HG02884 (cell line): Measurements from ENCODE around the gene SGSM2.

Source experiments
- ATAC-seq: cut with Tn5 transposase; IDR thresholded peaks from one replicate; pipeline ENCODE4 v1.9.1; 2021; ENCODE audit warnings: mild to moderate bottlenecking, moderate library complexity; ENCODE audit not compliant: unreplicated experiment

Gene SGSM2

DNA sequence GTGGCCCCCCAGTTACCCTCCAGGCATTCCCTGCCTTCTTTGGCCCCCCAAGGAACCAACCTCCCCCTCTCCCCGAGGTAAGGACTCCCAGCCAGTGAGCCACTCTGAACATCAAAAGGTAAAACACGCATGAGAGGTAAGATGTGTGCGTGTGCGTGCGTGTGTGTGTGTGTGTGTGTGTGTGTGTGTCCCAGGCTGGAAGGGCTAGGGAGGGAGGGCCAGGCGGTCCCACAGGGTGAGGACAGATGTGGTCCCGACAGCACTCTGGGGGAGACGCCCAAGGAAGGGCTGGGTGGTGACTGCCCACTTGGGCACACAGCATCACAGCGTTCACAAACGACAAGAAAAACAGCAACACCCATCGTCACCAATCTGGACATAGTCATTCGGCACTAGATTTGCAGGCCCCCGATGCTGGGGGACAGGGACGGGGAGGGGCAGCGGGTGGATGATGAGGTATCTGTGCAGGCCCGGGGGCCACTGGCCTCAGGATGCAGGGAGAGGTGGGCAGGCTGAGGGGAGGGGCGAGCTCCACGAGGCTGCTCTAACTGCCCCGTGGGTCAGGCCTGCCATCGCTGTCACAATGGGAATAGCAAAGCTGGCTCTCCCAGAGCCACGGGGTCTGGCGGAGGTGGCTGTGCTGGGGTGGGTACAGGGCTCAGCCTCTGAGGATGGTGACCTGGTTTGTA, 47.3 kb downstream of the SGSM2 start:
- ATAC-seq, result no peak

DNA sequence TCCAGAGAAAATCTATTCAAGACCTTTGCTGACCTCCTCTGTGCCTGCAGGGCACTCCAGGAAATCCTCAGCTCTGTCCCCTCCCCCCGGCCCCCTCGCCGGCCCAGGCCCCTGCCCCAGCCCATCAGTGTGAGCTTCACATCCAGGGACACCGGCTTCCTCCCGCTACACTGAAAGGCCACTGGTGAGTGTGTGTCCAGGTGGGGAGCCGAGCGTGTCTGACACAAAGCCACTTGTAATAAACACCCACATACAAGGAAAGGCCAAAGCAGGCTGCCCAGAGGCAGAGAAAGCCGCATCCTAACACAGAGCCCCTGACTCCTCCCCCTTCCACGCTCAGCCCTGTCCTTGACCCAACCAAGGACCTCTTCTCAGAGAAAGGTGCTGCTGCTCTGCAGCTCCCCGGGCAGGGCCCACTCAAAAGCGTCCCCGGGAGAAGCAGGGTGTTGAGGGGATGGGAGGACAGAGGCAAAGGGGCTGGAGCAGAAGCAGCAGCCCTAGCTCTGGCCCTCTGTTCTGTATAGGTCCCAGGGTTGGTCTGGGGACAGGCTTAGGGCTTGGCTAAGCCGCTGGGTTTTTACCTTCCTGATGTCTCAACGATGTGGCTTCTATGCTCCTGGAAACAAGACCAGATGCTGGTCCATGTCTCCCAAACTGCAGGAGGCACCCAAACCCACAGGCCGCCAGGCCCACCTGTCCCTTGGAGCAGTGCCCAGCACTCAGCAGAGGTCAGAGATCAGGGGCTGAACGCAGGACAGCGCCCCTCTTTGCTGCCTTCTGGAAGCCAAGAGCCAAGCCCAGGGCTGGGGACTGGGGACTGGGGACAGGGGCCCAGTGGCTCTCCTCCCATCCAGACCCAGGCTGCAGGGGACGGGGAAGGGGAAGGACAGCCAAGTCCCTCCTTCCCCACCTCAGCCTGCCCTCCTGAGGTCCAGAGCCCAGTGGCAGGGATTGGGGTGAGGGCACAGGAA, 48.2 kb downstream of the SGSM2 start:
- no peak for ATAC-seq

DNA sequence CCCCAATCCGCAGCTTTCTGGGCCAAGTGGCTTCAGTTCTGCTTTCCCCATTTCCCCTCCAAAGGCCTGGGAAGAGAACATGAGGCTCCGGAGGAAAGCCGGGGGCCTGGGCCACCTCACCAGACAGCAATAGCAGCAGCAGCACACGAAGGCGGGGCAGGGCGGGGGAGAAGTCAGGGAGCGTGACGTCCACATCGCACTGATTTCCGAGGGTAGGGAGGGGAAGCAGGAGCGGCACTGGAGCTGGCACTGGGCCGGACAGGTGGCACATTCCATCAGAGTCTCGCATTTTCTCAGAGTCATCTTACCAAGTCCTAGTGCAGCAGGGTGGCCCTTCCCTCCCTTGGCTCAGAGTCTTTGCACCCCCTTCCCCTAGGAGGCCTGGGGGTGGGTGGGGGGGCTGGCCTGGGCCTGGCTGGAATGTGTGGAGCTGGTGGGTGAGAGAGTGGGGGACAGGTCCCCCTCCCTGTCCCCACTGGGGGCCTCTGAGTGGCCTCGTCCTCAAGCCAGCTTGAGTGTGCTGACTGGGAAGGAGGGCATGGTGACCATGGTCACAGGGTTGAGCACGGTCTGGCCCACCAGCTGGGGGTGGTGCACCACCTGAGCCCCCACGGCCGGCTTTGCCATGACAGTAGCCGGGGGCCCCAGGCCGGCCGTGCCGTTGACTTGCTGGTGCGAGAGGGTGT, 49.2 kb downstream of the SGSM2 start:
- ATAC-seq, result no peak

DNA sequence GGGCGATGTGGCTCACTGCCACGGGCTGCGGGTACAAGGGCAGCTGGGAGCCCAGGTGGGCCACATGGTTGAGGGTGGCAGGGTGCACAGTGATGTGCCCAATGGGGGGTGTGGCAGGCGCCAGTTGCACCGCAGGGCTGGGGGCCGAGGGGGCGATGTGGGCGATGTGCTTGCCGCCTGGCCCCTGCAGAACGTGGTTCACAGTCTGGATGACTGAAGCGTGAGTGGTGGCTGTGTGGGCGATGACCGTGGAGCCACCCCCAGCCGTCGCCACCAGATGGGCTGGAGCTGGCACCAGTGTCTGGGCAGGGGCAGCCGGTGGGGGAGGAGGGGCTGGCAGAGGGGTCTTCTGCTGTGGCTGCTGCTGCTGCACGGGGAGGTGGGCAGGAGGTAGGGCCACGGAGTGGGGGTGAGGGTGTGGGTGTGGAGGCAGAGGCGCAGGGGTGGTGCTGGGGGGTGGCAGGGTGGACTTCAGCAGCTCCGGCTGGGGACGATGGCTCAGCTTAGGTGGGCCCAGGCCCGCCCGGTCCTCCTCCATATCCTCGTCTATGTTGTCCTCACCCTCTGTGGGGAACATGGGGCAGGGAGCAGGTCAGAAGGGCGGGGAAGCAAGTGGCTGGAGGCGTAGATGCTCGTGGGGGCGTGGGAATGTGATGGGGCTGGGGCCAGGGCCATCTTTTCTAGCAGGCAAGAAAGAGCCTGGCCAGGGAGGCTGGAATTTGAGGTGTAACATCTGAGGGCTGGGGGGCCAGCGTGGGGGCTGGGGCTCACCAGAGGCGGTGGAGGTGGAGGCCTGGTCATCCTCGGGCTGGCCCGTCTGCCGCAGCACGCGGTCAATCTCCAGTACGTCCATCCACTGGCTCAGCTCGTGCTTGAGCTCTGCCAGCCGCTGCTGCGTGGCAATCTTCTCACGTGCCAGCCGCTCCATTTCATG, 50.1 kb downstream of the SGSM2 start:
- ATAC-seq, result no peak

DNA sequence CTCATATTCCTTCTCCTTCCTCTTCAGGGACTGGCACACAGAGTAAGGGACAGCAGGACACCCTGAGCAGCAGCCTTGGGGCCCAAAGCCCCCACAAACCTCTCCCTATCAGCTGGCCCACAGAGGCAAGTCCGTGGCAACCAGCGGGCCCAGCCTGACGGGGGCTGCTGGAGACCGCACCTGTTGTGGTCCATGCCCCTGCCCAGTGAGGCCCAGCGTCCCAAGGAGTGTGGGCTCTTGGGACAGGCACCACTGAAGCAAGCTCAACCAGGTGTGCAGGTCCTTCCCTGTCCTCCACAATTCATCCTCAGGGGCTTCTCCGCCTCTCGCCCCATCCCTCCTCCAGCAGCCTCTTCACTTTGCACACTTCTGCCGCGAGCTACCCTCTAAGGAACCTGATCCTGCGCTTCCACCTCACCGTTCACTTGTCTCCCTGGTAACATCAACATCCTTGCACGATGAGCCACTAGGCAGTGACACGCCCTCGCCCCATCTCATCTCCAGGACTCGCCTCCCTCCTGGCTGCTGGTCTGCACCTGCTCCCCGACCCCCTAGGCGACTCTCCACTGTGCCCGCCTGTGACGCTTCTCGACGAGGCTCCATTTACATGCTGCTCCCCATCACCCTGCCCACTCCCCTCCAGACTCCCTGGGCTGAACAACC, 50.9 kb downstream of the SGSM2 start:
- ATAC-seq, result no peak

DNA sequence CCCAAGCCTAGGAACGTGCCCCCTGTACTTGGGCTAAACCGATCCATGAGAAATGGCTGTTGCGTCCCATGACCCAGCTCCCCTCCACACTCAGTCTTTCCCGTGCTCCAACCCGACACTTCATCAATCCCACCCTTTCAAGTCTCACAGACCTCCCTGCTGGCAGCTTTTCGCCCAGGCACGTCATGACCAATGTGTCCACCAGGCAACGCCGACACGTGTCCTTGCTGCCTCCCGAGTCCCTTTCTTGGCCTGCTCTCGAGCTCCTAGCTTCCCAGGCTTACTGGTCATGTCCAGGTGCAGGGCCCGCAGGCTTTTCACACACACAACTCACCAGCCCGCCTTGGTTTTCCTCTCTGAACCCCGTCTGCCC, 51.4 kb downstream of the SGSM2 start:
- ATAC-seq, result no peak

DNA sequence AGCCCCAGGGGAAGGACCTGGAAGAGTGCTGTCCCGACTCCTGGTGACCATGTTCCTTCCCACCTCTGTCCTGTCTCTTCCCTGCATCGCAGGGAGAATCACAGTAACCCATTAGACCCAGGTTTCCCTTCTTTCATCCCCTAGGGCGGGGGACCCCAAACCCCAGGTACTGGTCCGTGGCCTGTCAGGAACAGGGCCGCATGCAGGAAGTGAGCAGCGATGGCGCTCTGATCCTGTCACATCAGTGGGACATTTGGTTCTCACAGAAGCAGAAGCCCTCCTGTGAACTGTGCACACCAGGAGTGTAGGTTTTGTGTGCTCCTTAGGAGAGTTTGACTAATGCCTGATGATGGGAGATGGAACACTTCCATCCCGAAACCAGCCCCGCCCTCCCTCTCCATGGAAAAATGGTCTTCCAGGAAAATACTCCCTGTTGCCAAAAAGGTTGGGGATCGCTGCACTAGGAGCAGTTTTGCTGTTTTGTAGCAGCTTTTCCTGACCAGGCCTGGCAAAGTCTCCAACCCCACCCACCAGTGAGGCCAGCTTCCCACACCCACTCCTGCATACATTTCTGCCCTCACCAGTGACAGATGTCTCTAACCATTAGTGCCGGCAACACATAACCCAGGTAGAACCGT, 53.0 kb downstream of the SGSM2 start:
- no peak for ATAC-seq

DNA sequence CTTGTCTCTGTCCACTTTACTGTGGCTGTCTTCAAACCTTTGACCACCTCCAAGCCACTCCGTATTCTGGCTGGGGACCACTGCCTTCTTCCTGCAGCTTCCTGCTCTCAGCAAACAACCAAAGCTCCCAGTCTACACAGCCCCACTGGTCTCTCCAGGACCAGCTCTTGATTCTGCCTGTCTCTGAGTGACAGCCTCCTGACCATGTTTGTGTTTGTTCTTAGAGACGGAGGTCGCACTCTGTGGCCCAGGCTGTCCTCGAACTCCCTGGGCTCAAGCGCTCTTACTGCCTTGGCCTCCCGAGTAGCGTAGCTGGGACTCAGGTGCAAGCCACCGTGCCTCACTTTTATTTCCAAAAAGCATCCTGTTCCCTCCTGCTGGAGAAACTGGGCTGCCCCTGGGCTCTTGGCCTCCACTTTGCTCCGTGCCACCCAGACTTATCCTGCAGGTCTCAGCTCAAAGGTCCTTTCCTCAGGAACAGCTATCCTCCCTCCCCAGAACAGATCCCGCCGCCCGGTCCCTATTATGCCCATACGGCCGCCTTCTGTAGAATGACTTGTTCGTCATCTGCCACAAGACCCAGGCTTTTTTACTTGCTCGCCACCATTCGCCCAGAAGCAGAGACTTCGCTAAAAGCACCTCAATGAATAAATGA, 54.4 kb downstream of the SGSM2 start:
- ATAC-seq, result no peak

DNA sequence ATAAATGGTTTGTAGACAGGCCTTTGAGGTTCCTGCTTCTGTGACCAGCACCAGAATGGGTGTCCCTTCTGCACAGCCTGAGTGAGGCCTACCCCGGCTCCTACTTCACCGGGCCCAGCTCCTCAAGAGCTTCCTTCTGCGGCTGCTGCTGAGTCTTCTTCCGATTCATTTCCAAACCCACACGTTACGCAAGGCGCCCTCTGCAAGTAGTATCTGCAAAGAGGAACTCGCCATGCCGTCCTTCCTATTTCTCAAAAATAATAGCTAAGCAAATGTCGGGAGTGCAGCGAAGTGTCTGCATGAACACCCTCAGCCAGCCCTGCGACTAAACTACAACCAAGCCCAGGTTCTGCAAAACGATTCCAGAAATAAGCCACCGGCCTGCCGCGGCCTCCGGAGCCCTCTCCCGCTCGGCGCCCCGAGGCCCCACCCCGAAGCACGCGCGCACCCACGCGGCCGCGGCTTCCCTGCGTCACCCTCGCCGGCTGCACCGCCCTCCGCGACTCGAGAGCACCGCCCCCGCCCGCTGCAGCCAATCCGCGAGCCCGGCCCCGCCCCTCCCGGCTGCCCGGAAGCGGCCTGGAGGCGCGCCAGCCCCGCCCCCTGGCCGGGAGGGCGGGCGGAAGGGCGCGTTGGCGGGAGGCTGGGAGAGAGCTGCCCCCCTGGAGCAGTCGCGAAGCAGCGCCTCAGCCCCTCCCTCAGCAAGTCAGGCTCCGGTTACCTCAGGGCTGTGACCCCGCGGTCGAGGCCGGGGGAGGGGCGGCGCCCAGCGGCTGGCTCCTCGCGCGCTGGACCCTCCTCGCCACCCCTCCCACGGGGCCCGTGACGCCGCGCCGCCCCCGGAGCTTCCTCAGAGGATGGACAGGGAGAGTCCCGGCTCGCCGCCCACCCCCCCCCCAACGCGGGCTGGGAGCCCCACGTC, 55.2 kb downstream of the SGSM2 start:
- peak; percentile 45 for ATAC-seq

DNA sequence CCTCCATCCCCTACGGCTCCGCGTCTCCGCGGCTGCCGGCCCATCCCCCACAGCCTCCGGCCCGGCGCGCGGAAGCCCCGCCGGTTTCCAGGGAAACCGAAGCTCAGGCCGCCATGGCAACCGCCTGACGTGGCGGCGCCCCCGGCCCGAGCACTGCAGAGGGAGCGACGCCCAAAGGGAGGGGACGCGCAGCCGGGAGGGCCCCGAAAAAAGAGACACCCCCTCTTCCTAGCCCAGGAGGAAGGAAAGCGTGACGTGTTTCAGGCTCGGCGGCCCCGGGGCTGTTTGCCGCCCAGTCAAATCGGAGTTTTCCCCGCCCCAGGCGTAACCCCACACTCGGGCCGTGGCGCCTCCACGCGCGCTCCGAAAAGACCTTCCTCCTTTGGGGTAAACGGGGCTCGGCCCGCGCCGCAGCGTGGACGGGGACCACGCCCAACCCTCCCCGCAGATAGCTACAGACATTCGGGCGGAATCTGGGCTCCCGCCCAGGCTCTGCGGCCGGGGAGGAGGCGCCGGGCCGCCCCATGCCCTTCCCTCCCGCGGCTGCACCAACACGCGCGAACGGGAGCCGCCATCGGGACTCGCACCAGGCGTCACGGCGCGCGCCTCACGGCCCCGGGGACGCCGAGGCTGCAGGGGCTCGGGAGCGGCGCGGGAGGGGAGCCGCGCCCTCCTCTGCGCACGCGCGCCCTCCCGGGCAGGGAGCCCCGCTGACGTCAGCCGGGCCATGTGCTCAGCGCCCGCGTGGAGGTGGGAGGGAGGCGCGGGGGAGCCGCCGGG, 56.1 kb downstream of the SGSM2 start:
- ATAC-seq, result peak; percentile 28

DNA sequence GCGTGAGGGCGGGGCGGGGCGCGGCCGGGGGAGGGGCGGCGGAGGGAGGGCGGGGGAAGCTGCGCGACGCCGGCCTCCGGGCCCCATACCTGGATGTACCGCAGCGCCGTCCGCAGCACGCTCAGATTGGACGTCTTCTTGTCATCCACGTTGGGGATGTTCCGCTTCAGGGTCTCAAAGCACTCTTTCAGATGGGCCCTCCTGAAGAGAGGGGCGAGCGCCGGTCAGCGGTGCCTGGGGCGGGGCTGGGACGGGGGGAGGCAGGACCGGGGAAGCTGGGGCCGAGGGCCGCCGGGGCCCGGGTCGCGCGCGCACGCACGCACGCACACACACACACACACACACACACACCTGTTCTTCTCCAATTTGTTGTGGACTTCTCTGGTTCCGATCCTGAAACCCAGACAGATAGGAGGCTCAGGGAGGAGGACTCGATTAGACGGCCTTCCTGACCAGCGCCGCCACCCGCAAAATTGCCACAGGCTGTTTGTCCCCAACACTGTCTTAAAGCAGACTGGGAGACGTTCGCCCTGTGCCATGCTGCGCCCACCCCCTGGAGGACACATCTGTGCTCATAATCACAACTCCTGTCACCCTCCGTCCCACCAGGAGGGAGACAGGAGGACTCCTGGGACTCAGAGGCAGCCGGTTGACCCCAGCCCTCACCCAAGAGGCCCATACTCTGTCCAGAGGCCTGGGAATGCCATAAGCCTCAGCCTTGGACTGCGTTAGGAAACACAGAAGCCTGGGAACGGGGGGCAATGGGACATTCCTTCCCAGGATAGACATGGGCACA, 56.9 kb downstream of the SGSM2 start:
- no peak for ATAC-seq

DNA sequence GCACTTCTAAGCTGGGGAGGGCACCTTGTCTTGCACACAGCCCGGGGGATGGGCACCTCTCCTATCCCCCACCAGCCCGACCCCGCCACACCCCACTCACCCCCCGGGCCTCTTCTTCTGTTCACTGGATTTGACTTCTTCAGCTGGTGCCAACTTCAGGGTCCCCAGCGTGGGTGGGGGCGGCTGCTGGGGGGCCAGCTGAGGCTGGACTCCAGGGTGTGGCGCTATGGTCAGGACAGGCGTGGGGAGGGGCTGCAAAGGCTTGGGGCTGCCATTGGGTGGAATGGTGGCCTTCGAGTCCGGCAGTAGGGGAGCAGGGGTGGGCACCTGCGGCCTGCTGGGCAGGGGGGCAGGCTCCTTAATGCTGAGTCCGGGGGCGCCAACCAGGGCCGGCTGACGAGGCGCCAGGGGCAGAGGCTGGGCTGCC, 57.5 kb downstream of the SGSM2 start:
- ATAC-seq, result no peak

DNA sequence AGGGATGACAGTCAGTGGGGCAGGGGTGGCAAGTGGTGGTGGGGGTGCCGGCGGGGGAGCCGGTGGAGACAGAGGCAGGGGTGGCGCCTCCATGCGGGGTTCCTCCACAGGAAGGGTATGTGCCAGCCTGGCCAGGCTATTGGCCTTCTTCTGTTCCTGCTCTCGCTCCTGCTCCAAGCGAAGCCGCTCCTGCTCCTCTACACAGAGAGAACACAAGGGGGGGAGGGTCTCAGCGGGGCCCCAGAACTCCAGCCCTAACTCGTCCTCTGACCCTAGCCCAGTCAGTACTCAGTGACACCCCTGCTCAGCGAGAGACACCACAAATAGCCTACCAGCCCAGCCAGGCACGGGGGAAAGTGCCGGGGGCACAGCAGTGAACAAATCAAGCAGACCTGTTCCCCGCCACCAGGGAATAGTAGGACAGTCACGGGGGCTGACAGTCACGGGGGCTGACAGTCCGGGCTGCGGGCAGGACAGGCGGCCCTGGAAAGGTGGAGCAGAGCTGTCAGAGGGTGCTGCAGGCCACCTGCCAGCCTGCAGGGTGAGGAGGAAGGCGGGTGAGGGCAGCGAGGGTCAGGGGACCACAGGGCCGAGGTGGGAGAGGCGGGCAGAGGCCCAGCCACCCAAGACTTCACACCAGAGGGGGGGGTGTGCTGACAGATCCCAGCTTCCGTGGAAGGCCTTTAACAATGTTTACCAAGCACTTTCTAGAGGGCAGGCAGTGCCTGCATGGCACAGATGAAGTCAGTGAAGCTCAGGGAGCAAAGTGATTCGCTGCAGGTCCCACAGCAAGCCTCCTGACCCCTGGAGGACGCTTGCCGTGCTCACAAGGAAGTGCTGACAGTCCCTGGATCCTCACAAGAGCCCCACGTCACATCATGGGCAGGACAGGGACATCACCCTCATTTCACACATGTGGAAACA, 58.2 kb downstream of the SGSM2 start:
- no peak for ATAC-seq

DNA sequence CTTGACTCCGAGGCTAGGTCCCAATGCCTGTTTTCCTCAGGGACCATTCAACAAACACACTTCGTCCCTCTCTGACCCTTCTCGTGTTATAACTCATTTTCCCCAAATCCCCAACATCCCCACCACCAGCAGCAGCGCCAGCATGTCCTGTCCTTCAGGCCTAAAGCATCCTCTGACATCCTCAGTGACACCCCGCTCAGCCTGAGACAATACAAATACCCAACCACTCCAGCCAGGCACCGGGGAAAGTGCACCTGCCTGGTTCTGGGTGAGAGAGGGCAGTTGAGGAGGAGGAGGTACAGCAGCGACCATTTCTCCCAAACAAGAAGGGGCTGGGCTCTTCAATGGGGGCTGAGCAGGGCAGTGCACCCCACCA, 58.9 kb downstream of the SGSM2 start:
- no peak for ATAC-seq

DNA sequence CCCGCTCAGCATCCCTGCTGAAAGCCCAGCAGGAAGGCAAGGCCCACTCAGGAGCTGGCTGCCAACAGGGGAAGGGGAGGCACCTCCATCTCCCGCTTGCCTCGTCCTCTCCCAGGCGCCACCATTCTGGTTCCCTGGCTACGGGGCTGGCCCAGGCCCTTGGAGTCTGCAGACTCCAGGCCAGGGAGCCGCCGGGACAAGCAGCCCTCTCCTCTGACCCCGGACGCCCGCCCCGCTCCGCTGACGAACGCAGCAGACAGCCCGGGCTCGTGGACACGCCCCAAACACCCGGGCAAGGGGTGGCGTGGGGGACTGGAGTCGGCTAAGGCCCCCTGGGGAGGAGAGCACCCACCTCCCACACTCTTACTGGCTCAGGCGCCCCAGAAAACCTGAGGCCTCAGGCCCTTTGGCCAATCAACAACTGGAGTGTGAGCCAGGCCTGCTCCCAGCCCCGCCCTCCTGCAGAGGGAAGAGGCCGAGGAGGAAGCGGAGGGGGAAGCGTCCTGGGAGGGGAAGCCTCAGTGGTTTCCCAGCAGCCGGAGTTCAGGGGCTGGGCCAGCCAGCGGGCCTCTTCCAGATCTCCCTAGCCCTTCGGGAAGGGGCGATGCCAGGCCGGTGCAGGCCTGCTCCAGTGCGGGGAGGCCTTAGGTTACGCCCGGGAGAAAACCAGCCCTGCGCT, 59.4 kb downstream of the SGSM2 start:
- ATAC-seq, result no peak
